ENCODE measurements around the gene SCMH1. TPM values are rescaled to one million over a fixed set of nuclear protein-coding genes. Genes with fewer than 3 reads are reported as not detected.

The SCMH1 gene
- total RNA-seq, 1 experiment from 2014 or later = 28.0 TPM

DNA sequence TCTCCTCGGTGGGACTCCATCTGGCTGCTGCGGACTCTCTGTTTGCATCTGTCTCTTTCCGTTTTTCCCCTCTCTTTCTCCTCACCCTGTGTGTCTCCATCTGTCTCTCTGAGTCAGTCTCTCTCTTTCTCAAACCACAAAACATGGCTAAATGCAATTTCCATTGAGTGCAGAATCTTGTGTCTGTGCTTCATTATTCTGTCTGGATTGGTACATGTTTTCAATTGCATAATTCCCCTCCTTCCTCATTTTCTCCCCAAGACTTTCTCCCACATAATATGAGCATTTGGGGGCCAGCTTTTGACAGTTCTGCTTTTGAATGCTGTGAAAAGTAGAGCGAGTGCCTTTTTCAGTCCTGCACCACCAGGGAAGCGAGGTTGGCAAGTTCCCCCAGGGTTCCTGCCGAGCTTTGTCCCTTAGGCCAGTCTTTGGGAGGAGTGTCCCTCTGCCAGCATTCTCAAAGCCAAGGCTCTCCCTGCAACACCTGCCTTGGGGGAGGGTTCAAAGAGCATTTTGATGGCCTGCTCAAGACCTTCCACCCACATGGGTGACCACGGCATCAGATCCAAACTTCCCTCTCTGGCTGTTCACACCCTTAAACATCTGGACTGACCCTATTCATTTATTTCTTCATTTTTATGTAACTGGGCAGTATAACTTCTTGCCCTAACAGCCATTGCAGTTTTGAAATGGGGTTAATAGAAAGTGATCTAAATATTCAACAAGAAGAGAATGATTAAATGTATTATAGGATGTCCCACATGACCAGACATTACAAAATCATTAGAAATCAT lies 32.8 kb upstream of the SCMH1 start:
- Histone ChIP-seq H3K27me3 (ENCODE audit: insufficient read depth, low read length) (no peaks in the 10 kb centered on the region), H2AFZ (ENCODE audit: low read depth, low read length, poor library complexity, severe bottlenecking) (no peak overlapping the region), H3K4me3 (replicated peaks in 1 of 2; ENCODE audit: low read depth in 1 of 2, low read length in 2 of 2) (no peak overlapping the region), H3K9me3 (ENCODE audit: control insufficient read depth in 1 of 2, insufficient read depth in 1 of 2, low read depth in 1 of 2, low read length in 2 of 2) (no peaks in the 10 kb centered on the region), H3K79me2 (ENCODE audit: insufficient read depth, low read length) (no peaks in the 10 kb centered on the region), H3K4me2 (ENCODE audit: low read length) (no peak overlapping the region), H3K27ac (ENCODE audit: low read depth, low read length) (no peak overlapping the region), H3K36me3 (ENCODE audit: control insufficient read depth in 1 of 2, insufficient read depth in 2 of 2, low read length in 2 of 2) (no peaks in the 10 kb centered on the region), H3K9me2 (ENCODE audit: insufficient read depth) (no peaks in the 10 kb centered on the region), H3K4me1 (ENCODE audit: control insufficient read depth in 1 of 2, insufficient read depth in 2 of 2, low read length in 2 of 2) (no peaks in the 10 kb centered on the region), H4K20me1 (ENCODE audit: insufficient read depth) (no peaks in the 10 kb centered on the region), H3K9ac (ENCODE audit: low read length) (no peak overlapping the region)
- DNase-seq (ENCODE audit: low read depth, low spot score) (no peak), ATAC-seq (no peak)
- CTCF ChIA-PET = no interaction called here
- RAD21 ChIA-PET (ENCODE audit: low non-redundant PET in 1 of 2, low total read pairs in 2 of 2, uncharacterized antibody in 2 of 2, unreplicated experiment in 2 of 2) = no interaction called here
- no peak for TF ChIP-seq FOSL1 (IDR thresholded peaks at IDR 0.05; ENCODE audit: low read depth)
- TF ChIP-seq POLR2AphosphoS5 (IDR thresholded peaks at IDR 0.05; ENCODE audit: low read depth, low read length) = no peak
- no peak for TF ChIP-seq ZNF274 (IDR thresholded peaks at IDR 0.05; ENCODE audit: low read depth, low read length)
- TF ChIP-seq EZH2phosphoT487 (IDR thresholded peaks at IDR 0.05; ENCODE audit: borderline replicate concordance) = no peak
- no peak for TF ChIP-seq ZFX (IDR thresholded peaks at IDR 0.05)
- TF ChIP-seq, protein P1, sequence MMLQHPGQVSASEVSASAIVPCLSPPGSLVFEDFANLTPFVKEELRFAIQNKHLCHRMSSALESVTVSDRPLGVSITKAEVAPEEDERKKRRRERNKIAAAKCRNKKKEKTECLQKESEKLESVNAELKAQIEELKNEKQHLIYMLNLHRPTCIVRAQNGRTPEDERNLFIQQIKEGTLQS (IDR thresholded peaks at IDR 0.05) = no peak
- no peak for TF ChIP-seq TCF7L2 (IDR thresholded peaks at IDR 0.05; ENCODE audit: borderline replicate concordance, extremely low read depth, insufficient read depth, insufficient read length)
- TF ChIP-seq, protein P2, sequence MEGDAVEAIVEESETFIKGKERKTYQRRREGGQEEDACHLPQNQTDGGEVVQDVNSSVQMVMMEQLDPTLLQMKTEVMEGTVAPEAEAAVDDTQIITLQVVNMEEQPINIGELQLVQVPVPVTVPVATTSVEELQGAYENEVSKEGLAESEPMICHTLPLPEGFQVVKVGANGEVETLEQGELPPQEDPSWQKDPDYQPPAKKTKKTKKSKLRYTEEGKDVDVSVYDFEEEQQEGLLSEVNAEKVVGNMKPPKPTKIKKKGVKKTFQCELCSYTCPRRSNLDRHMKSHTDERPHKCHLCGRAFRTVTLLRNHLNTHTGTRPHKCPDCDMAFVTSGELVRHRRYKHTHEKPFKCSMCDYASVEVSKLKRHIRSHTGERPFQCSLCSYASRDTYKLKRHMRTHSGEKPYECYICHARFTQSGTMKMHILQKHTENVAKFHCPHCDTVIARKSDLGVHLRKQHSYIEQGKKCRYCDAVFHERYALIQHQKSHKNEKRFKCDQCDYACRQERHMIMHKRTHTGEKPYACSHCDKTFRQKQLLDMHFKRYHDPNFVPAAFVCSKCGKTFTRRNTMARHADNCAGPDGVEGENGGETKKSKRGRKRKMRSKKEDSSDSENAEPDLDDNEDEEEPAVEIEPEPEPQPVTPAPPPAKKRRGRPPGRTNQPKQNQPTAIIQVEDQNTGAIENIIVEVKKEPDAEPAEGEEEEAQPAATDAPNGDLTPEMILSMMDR (IDR thresholded peaks at IDR 0.05 in 2 of 3, conservative IDR thresholded peaks at IDR 0.05 in 1 of 3; ENCODE audit: borderline replicate concordance in 1 of 3, insufficient read depth in 1 of 3, low read depth in 2 of 3, low read length in 2 of 3) = no peak
- TF ChIP-seq JUND (IDR thresholded peaks at IDR 0.05) = no peak
- TF ChIP-seq POLR2A (IDR thresholded peaks at IDR 0.05; ENCODE audit: borderline replicate concordance, extremely low read depth, insufficient read depth, insufficient read length) = no peak
- no peak for TF ChIP-seq YY1 (IDR thresholded peaks at IDR 0.05; ENCODE audit: extremely low read depth, insufficient replicate concordance, low read depth, low read length)
- TF ChIP-seq, protein P3, sequence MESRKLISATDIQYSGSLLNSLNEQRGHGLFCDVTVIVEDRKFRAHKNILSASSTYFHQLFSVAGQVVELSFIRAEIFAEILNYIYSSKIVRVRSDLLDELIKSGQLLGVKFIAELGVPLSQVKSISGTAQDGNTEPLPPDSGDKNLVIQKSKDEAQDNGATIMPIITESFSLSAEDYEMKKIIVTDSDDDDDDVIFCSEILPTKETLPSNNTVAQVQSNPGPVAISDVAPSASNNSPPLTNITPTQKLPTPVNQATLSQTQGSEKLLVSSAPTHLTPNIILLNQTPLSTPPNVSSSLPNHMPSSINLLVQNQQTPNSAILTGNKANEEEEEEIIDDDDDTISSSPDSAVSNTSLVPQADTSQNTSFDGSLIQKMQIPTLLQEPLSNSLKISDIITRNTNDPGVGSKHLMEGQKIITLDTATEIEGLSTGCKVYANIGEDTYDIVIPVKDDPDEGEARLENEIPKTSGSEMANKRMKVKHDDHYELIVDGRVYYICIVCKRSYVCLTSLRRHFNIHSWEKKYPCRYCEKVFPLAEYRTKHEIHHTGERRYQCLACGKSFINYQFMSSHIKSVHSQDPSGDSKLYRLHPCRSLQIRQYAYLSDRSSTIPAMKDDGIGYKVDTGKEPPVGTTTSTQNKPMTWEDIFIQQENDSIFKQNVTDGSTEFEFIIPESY (IDR thresholded peaks at IDR 0.05; ENCODE audit: extremely low read depth, insufficient replicate concordance, low read length) = no peak
- TF ChIP-seq EZH2 (IDR thresholded peaks at IDR 0.05) = no peak
- no peak for TF ChIP-seq SIN3A (IDR thresholded peaks at IDR 0.05; ENCODE audit: low read depth)
- TF ChIP-seq, protein P4, sequence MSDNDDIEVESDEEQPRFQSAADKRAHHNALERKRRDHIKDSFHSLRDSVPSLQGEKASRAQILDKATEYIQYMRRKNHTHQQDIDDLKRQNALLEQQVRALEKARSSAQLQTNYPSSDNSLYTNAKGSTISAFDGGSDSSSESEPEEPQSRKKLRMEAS (IDR thresholded peaks at IDR 0.05) = no peak
- TF ChIP-seq ELF1 (IDR thresholded peaks at IDR 0.05; ENCODE audit: borderline replicate concordance, low read depth) = no peak
- no peak for TF ChIP-seq CBX3 (IDR thresholded peaks at IDR 0.05; ENCODE audit: low read depth)
- POLR2A ChIA-PET = no interaction called here
- intact Hi-C loops (cut with micrococcal nuclease) = no loop called here
- BruUV-seq (replicated peaks) = no TSS peak
